Measurements from ENCODE around the gene TNN.
"Not testable (repeated sequence)": the region's sequence is repeated elsewhere in the genome, so short reads cannot be mapped to it uniquely, and the experiment has no call there.

The TNN gene, protein sequence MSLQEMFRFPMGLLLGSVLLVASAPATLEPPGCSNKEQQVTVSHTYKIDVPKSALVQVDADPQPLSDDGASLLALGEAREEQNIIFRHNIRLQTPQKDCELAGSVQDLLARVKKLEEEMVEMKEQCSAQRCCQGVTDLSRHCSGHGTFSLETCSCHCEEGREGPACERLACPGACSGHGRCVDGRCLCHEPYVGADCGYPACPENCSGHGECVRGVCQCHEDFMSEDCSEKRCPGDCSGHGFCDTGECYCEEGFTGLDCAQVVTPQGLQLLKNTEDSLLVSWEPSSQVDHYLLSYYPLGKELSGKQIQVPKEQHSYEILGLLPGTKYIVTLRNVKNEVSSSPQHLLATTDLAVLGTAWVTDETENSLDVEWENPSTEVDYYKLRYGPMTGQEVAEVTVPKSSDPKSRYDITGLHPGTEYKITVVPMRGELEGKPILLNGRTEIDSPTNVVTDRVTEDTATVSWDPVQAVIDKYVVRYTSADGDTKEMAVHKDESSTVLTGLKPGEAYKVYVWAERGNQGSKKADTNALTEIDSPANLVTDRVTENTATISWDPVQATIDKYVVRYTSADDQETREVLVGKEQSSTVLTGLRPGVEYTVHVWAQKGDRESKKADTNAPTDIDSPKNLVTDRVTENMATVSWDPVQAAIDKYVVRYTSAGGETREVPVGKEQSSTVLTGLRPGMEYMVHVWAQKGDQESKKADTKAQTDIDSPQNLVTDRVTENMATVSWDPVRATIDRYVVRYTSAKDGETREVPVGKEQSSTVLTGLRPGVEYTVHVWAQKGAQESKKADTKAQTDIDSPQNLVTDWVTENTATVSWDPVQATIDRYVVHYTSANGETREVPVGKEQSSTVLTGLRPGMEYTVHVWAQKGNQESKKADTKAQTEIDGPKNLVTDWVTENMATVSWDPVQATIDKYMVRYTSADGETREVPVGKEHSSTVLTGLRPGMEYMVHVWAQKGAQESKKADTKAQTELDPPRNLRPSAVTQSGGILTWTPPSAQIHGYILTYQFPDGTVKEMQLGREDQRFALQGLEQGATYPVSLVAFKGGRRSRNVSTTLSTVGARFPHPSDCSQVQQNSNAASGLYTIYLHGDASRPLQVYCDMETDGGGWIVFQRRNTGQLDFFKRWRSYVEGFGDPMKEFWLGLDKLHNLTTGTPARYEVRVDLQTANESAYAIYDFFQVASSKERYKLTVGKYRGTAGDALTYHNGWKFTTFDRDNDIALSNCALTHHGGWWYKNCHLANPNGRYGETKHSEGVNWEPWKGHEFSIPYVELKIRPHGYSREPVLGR (N-terminal part only)
- 0 to 0.13 (median 0) reads per million in 9 experiments for total RNA-seq

- ATAC-seq (replicated peaks): no peak
- peaks cover 49 to 63% of the 10 kb centered on the region in 2 donors for H3K27me3 Mint-ChIP-seq
Measured at GRCh38 chr1:175067362-175068106, at the start of gene TNN. TSS of gene TNN (plus strand) at chr1:175067833. CDS start at chr1:175077419, 9,586 bp downstream.

DNA sequence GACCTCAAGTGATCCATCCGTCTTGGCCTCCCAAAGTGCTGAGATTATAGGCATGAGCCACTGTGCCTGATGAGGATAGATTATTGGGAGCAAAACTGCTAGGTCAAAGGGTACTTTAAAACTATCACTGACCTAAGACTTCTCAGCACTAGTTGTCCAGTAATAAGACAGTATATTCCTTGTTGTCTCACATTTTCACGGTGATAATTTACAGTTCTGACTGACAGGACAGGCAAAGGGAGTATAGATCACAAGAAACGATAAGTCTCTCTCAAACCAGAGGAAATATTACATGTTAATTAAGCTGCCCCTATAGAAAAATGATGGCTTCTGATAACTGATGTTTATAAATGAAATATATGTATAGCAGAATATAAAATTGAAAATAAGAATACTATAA is 48.1 kb upstream of the TNN start:
- Mint-ChIP-seq H3K27me3 (no peaks in the 10 kb centered on the region), H3K27ac (no peak overlapping the region), H3K9me3 (no peaks in the 10 kb centered on the region), H3K36me3 (ENCODE audit: insufficient read depth) (peaks cover 48% of the 10 kb centered on the region), H3K4me1 (ENCODE audit: low read depth in 2 of 2) (peaks cover 21 to 27% of the 10 kb centered on the region in 2 donors), H3K4me3 (no peak overlapping the region)
- no peak for ATAC-seq (replicated peaks)
- no peak for DNase-seq

More at GRCh38 chr1:175067362-175068106, at the start of gene TNN:
- no peaks in the 10 kb centered on the region for H3K36me3 Mint-ChIP-seq (ENCODE audit: insufficient read depth)
- H3K4me1 Mint-ChIP-seq (ENCODE audit: low read depth in 2 of 2): peaks cover 4 to 7% of the 10 kb centered on the region in 2 donors
- H3K9me3 Mint-ChIP-seq: no peaks in the 10 kb centered on the region
- no peak within 1 kb of the TSS for H3K27ac Mint-ChIP-seq
- no peak within 1 kb of the TSS for H3K4me3 Mint-ChIP-seq
- DNase-seq: no peak

DNA sequence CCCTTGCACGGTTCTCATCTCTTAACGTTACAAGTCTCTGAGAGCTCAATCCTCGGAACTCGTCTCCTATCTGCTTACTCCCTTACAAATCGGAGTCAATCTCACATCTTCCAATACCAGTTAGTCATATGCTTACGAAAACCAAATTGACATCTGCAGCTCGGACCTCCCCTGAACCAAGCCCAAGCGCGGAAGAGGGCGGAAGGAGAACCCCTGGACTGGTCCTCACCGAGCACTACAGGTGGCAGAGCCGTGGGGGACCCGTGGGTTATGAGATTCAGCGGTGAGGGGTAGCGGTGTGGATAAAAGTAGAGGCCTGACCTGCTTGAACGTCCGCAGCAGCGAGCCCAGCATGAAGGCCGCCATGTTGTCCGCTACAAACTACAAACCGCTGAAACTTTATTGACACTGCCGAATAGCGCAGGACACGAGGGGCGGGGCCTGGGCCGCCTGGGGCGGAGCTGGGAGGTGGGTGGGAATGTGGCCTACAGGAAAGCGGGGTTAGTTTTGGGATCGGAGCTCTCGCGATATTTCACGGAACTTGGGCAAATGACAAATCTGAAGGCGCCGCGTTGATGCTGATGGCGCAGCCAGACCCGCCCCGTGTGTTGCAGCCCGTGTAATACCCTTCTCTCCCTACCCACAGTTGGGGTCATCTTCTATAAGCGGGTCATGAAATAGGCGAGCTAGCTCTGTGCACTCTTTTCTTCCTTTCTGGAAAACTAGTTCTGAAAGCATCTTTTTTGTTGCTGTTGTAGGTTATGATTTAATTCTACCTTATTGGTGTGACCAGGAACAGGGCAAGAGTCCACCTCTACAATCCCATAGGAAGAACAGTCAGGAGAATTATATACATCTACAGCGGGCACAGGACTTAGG is 44.4 kb upstream of the TNN start, which contains the start of gene MRPS14:
TSS of gene MRPS14 (minus strand) at position 383 of the 879 bp plus-strand sequence. CDS start at position 366, 17 bp downstream.
- H3K27me3 Mint-ChIP-seq: no peaks in the 10 kb centered on the region
- H3K9me3 Mint-ChIP-seq: no peaks in the 10 kb centered on the region
- peaks cover 15% of the 10 kb centered on the region for H3K36me3 Mint-ChIP-seq (ENCODE audit: insufficient read depth)
- ATAC-seq (replicated peaks) (peak; percentile 90), DNase-seq (peak; percentile 96 to 98 (median 97))
- H3K4me3 Mint-ChIP-seq: peak within 1 kb of the TSS; percentile 93 to 94
- peaks cover 15 to 23% of the 10 kb centered on the region in 2 donors for H3K4me1 Mint-ChIP-seq (ENCODE audit: low read depth in 2 of 2)
- H3K27ac Mint-ChIP-seq: peak within 1 kb of the TSS; percentile 93 to 94

- not testable (repeated sequence) for DNase-seq; H3K9me3 Mint-ChIP-seq; H3K27me3 Mint-ChIP-seq; ATAC-seq (replicated peaks)
- H3K27ac Mint-ChIP-seq: peak overlapping the region; percentile 93 to 94
- H3K4me3 Mint-ChIP-seq: peak overlapping the region; percentile 93 to 94
- peaks cover 14 to 23% of the 10 kb centered on the region in 2 donors for H3K4me1 Mint-ChIP-seq (ENCODE audit: low read depth in 2 of 2)
- H3K36me3 Mint-ChIP-seq (ENCODE audit: insufficient read depth): peaks cover 15% of the 10 kb centered on the region
Measured at GRCh38 chr1:175023922-175024242, 43.8 kb upstream of the TNN start.

DNA sequence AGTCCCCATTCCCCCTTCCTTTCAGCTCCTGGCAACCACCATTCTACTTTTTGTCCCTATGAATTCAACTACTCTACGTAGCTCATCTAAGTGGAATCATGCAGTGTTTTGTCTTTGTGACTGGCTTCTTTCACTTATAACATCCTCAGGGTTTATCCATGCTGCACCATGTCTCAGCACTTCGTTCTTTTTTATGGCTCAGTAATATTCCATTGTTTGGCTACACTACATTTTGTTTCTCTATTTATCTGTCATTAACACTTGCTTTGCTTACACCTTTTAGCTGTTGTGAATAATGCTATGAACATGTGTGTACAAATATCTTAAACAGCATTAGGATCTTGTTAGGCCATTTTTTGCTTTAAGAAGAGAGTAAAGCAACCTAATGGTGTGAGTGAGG is 42.9 kb upstream of the TNN start:
- H3K9me3 Mint-ChIP-seq: no peaks in the 10 kb centered on the region
- no peak for DNase-seq
- peaks cover 15 to 29% of the 10 kb centered on the region in 2 donors for H3K4me1 Mint-ChIP-seq (ENCODE audit: low read depth in 2 of 2)
- no peak overlapping the region for H3K27ac Mint-ChIP-seq
- peak overlapping the region; percentile 1 to 22 for H3K4me3 Mint-ChIP-seq
- ATAC-seq (replicated peaks): no peak
- peaks cover 21% of the 10 kb centered on the region for H3K36me3 Mint-ChIP-seq (ENCODE audit: insufficient read depth)
- H3K27me3 Mint-ChIP-seq: no peaks in the 10 kb centered on the region

DNA sequence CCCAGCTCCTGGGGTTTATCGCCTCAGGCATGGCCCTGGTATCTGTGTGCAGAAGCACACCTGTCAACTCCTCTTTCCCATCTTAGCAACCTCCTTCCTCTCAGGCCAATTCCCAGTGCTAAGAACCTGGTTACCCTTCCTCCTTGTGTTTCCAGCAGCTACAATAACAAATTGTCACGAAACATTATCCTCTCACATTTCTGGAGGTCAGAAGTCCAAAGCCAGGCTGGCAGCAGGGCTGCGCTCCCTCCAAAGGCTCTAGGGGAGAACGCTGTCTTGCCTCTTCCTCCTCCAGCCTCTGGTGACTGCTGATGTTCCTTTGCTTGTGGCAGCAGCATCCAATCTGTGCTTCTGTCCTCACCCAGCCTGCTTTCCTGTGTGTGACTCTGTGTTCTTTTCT is 33.7 kb upstream of the TNN start:
- no peak for ATAC-seq (replicated peaks)
- no peak overlapping the region for H3K4me3 Mint-ChIP-seq
- DNase-seq: no peak

GRCh38 chr1:175034775-175035174 is 32.9 kb upstream of the TNN start:
- H3K27ac Mint-ChIP-seq: no peak overlapping the region
- H3K9me3 Mint-ChIP-seq: no peaks in the 10 kb centered on the region
- no peaks in the 10 kb centered on the region for H3K4me1 Mint-ChIP-seq (ENCODE audit: low read depth in 2 of 2)
- no peak for ATAC-seq (replicated peaks)
- H3K4me3 Mint-ChIP-seq: no peak overlapping the region
- H3K27me3 Mint-ChIP-seq: peaks cover 1 to 8% of the 10 kb centered on the region in 2 donors
- DNase-seq: no peak
- H3K36me3 Mint-ChIP-seq (ENCODE audit: insufficient read depth): peaks cover under 1% of the 10 kb centered on the region

More for the DNA sequence above, 33.7 kb upstream of the TNN start:
- Mint-ChIP-seq H3K36me3 (ENCODE audit: insufficient read depth) (peaks cover 7% of the 10 kb centered on the region), H3K9me3 (no peaks in the 10 kb centered on the region), H3K4me1 (ENCODE audit: low read depth in 2 of 2) (peaks cover 1 to 6% of the 10 kb centered on the region in 2 donors), H3K27me3 (peaks cover 0 to 8% of the 10 kb centered on the region in 2 donors), H3K27ac (no peak overlapping the region)

GRCh38 chr1:175035865-175036264 is 31.8 kb upstream of the TNN start:
- ATAC-seq (replicated peaks) (no peak), DNase-seq (no peak)
- no peaks in the 10 kb centered on the region for H3K9me3 Mint-ChIP-seq
- no peaks in the 10 kb centered on the region for H3K4me1 Mint-ChIP-seq (ENCODE audit: low read depth in 2 of 2)
- H3K27ac Mint-ChIP-seq: no peak overlapping the region
- H3K36me3 Mint-ChIP-seq (ENCODE audit: insufficient read depth): no peaks in the 10 kb centered on the region
- H3K27me3 Mint-ChIP-seq: peaks cover 6 to 8% of the 10 kb centered on the region in 2 donors
- no peak overlapping the region for H3K4me3 Mint-ChIP-seq

DNA sequence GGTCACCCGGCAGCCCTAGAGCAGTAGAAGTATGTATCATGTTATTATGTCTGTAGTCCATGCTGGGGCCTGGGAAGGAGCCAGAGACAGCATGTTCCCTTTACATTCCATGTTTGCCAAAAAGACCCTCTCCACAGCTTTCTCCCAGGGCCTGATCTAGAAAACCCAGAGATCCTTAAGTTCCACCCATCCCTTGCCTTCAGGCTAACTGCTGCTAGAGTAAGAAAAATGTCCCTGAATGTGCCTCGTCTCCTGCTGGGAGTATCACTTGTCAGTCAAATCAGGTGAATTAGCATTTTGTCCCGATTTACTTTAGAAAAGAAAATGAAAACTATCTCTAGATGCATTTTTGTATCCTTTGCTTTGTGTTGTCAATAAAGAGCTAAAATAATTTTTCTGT is 31.2 kb upstream of the TNN start:
- no peak for DNase-seq
- peaks cover 6 to 8% of the 10 kb centered on the region in 2 donors for H3K27me3 Mint-ChIP-seq
- no peaks in the 10 kb centered on the region for H3K4me1 Mint-ChIP-seq (ENCODE audit: low read depth in 2 of 2)
- H3K27ac Mint-ChIP-seq: no peak overlapping the region
- no peaks in the 10 kb centered on the region for H3K36me3 Mint-ChIP-seq (ENCODE audit: insufficient read depth)
- ATAC-seq (replicated peaks): no peak
- H3K9me3 Mint-ChIP-seq: no peaks in the 10 kb centered on the region
- no peak overlapping the region for H3K4me3 Mint-ChIP-seq

DNA sequence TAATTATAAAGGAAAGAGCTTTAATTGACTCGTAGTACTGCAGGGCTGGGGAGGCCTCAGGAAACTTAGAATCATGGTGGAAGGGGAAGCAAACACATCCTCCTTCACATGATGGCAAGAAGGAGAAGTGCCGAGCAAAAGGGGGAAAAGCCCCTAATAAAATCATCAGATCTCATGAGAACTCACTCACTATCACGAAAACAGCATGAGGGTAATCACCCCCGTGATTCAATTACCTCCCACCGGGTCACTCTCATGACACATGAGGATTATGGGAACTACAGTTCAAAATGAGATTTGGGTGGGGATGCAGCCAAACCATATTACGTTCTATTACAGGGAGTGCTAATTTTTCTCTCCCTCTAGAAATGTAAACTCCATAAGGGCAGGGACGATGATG is 30.2 kb upstream of the TNN start:
- no peaks in the 10 kb centered on the region for H3K9me3 Mint-ChIP-seq
- no peak for ATAC-seq (replicated peaks)
- no peak overlapping the region for H3K4me3 Mint-ChIP-seq
- DNase-seq: no peak
- no peaks in the 10 kb centered on the region for H3K4me1 Mint-ChIP-seq (ENCODE audit: low read depth in 2 of 2)
- H3K27me3 Mint-ChIP-seq: peaks cover 6 to 8% of the 10 kb centered on the region in 2 donors
- no peak overlapping the region for H3K27ac Mint-ChIP-seq
- no peaks in the 10 kb centered on the region for H3K36me3 Mint-ChIP-seq (ENCODE audit: insufficient read depth)

DNA sequence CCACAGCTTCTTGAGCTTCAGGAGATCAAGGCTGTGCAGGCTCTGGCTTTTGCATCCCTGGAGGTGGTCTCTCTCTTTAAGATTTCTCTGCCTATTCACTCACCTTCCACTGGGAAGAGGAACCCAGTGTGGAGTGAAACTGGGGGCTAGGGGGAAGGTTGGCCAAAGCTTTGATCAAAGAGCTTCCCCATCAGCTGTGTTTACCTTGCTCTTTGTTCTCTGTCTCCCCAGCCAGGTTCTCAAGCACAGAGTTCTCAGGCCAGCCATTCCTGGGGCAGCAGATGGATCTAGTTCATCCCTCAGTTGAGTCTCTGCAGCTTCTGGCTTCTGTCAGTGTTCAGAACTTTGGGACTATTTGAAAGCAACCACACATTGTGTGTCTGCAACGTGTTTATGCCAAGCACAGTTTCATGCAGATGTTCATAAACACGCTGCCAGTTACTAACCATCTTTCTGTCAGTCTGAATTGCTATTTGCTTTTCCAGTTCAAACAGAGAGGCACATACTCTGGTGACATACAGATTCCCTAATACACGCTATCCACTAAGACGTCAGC is 27.2 kb upstream of the TNN start:
- Mint-ChIP-seq H3K4me3 (no peak overlapping the region), H3K27ac (no peak overlapping the region), H3K36me3 (ENCODE audit: insufficient read depth) (no peaks in the 10 kb centered on the region), H3K9me3 (no peaks in the 10 kb centered on the region), H3K4me1 (ENCODE audit: low read depth in 2 of 2) (peaks cover 0 to 4% of the 10 kb centered on the region in 2 donors), H3K27me3 (peaks cover 23 to 32% of the 10 kb centered on the region in 2 donors)
- ATAC-seq (replicated peaks) (no peak), DNase-seq (no peak)

Data from effector memory CD8-positive, alpha-beta T cell (primary cell).